Measurements from ENCODE around the gene KRT17. TPM values are rescaled to one million over a fixed set of nuclear protein-coding genes. Genes with fewer than 3 reads are reported as not detected.

The KRT17 gene
- total and polyA plus RNA-seq, 10 of the 15 experiments (the other 5 are each of a cell fraction or from before 2014, with no cell fraction given), result 0.47 to 30.0 (median 2.5) TPM

GRCh38 chr17:41602524-41602923 lies 21.9 kb downstream of the KRT17 start:
- Histone ChIP-seq H3K4me3 (no peak overlapping the region), H3K4me2 (ENCODE audit: control insufficient read depth, insufficient read depth) (no peak overlapping the region), H3K27ac (ENCODE audit: control insufficient read depth, insufficient read depth) (no peak overlapping the region), H3K4me1 (ENCODE audit: control insufficient read depth, insufficient read depth, low read length) (no peaks in the 10 kb centered on the region), H4K20me1 (ENCODE audit: control insufficient read depth, insufficient read depth) (no peaks in the 10 kb centered on the region), H3K9ac (ENCODE audit: control insufficient read depth, insufficient read depth, low read length) (no peak overlapping the region), H3K27me3 (replicated peaks in 1 of 2; ENCODE audit: control insufficient read depth in 2 of 2, insufficient read depth in 2 of 2, low read length in 1 of 2) (no peaks in the 10 kb centered on the region; a peak in 1 of 4 replicates), H3K79me2 (ENCODE audit: control insufficient read depth, insufficient read depth, low read length) (no peaks in the 10 kb centered on the region), H3K36me3 (ENCODE audit: control insufficient read depth in 2 of 2, insufficient read depth in 2 of 2, low read length in 1 of 2) (no peaks in the 10 kb centered on the region), H3K9me3 (replicated peaks; ENCODE audit: control insufficient read depth, insufficient read depth, low read length) (peaks cover 3% of the 10 kb centered on the region; the same call in 2 of the 3 replicates), H2AFZ (ENCODE audit: control insufficient read depth, low read depth, low read length) (no peak overlapping the region)
- no TSS peak for BruUV-seq (replicated peaks)
- POLR2A ChIA-PET, result no interaction called here
- CTCF ChIA-PET, result no interaction called here
- RAD21 ChIA-PET (ENCODE audit: unreplicated experiment), result no interaction called here
- TF ChIP-seq ZSCAN29 (IDR thresholded peaks at IDR 0.05) (no peak), ZBTB4 (CRISPR knock-in tag; IDR thresholded peaks at IDR 0.05) (no peak), SMAD5 (IDR thresholded peaks at IDR 0.05; ENCODE audit: low read depth) (no peak)
- SMC1A ChIA-PET (ENCODE audit: uncharacterized antibody, unreplicated experiment), result interaction anchor here (1.1 kb wide), 1 partner anchor 11 kb away, joined by 3 read pairs; no protein-coding TSS in a partner anchor
- no peak for FAIRE-seq
- WGBS (ENCODE audit: insufficient coverage, insufficient replicate concordance, low lambda C conversion rate, missing lambda C conversion rate), result 17% methylated on average over 2 of the region's 2 CpGs
- intact Hi-C loops (cut with micrococcal nuclease; ENCODE audit: unreplicated experiment) (no loop called here), in situ Hi-C loops (cut with MboI) (no loop called here)
- ATAC-seq, result no peak
- DNase-seq (ENCODE audit: low read depth, low spot score), result no peak

- H4K20me1 ChIP-seq (ENCODE audit: control insufficient read depth, insufficient read depth), result no peaks in the 10 kb centered on the region
- no peak for DNase-seq (ENCODE audit: low read depth, low spot score)
- H3K4me3 ChIP-seq, result no peak overlapping the region
- CTCF ChIA-PET, result no interaction called here
- in situ Hi-C loops (cut with MboI) (no loop called here), intact Hi-C loops (cut with micrococcal nuclease; ENCODE audit: unreplicated experiment) (no loop called here)
- no peak overlapping the region for H3K4me2 ChIP-seq (ENCODE audit: control insufficient read depth, insufficient read depth)
- no peaks in the 10 kb centered on the region for H3K4me1 ChIP-seq (ENCODE audit: control insufficient read depth, insufficient read depth, low read length)
- no peaks in the 10 kb centered on the region for H3K79me2 ChIP-seq (ENCODE audit: control insufficient read depth, insufficient read depth, low read length)
- no peaks in the 10 kb centered on the region; a peak in 1 of 4 replicates for H3K27me3 ChIP-seq (replicated peaks in 1 of 2; ENCODE audit: control insufficient read depth in 2 of 2, insufficient read depth in 2 of 2, low read length in 1 of 2)
- H3K9me3 ChIP-seq (replicated peaks; ENCODE audit: control insufficient read depth, insufficient read depth, low read length), result no peaks in the 10 kb centered on the region
- H3K36me3 ChIP-seq (ENCODE audit: control insufficient read depth in 2 of 2, insufficient read depth in 2 of 2, low read length in 1 of 2), result no peaks in the 10 kb centered on the region
- no TSS peak for BruUV-seq (replicated peaks)
- no peak overlapping the region for H2AFZ ChIP-seq (ENCODE audit: control insufficient read depth, low read depth, low read length)
- H3K27ac ChIP-seq (ENCODE audit: control insufficient read depth, insufficient read depth), result no peak overlapping the region
- ATAC-seq, result no peak
- no peak for FAIRE-seq
- RAD21 ChIA-PET (ENCODE audit: unreplicated experiment), result no interaction called here
- POLR2A ChIA-PET, result no interaction called here
- SMC1A ChIA-PET (ENCODE audit: uncharacterized antibody, unreplicated experiment), result interaction anchor here (1.1 kb wide), 1 partner anchor 63 kb away, joined by 3 read pairs; no protein-coding TSS in a partner anchor
- 15% methylated on average over 4 of the region's 4 CpGs for WGBS (ENCODE audit: insufficient coverage, insufficient replicate concordance, low lambda C conversion rate, missing lambda C conversion rate)
- no peak overlapping the region for H3K9ac ChIP-seq (ENCODE audit: control insufficient read depth, insufficient read depth, low read length)
- TF ChIP-seq BHLHE40 (IDR thresholded peaks at IDR 0.05; ENCODE audit: borderline replicate concordance in 1 of 2, low read depth in 2 of 2, low read length in 1 of 2) (no peak), ZNF24 (IDR thresholded peaks at IDR 0.05) (no peak), EZH2 (IDR thresholded peaks at IDR 0.05; ENCODE audit: borderline replicate concordance, control insufficient read depth, low read depth, low read length) (no peak), BCLAF1 (IDR thresholded peaks at IDR 0.05) (no peak), BCL11A (IDR thresholded peaks at IDR 0.05; ENCODE audit: low read depth, low read length) (no peak), MTA2 (IDR thresholded peaks at IDR 0.05; ENCODE audit: low read depth) (no peak), PAX5 (IDR thresholded peaks at IDR 0.05; ENCODE audit: borderline replicate concordance, low read depth, low read length) (no peak), TBL1XR1 (IDR thresholded peaks at IDR 0.05; ENCODE audit: low read depth, low read length) (no peak), RAD51 (IDR thresholded peaks at IDR 0.05) (no peak), BRCA1 (IDR thresholded peaks at IDR 0.05; ENCODE audit: low read depth, low read length) (no peak), CHD4 (IDR thresholded peaks at IDR 0.05) (no peak)
Observed at GRCh38 chr17:41600318-41600717, 24.1 kb downstream of the KRT17 start.
